Left ventricle myocardium inferior (tissue), 1 donor: Measurements from ENCODE around the gene ZBTB6. TPM values are rescaled to one million over a fixed set of nuclear protein-coding genes. Genes with fewer than 3 reads are reported as not detected.

Source experiments
- DNase-seq: peaks from one replicate; pipeline ENCODE4 v3.0.0-alpha.2; 2020
- H3K27ac ChIP-seq: fragments of 200-600 bp; replicated peaks from 2 replicates; pipeline ENCODE4 v1.8.0; 2021
- H3K27me3 ChIP-seq: fragments of 200-600 bp; 2 replicates; pipeline ENCODE4 v1.8.0; 2021; ENCODE audit warnings: low read depth
- H3K36me3 ChIP-seq: fragments of 200-600 bp; 2 replicates; pipeline ENCODE4 v1.8.0; 2021
- H3K4me1 ChIP-seq: fragments of 200-600 bp; 2 replicates; pipeline ENCODE4 v1.8.0; 2021
- H3K4me3 ChIP-seq: fragments of 200-600 bp; 2 replicates; pipeline ENCODE4 v1.8.0; 2021; ENCODE audit warnings: mild to moderate bottlenecking, moderate library complexity
- H3K9me3 ChIP-seq: fragments of 200-600 bp; replicated peaks from 2 replicates; pipeline ENCODE4 v1.8.0; 2021
- CTCF ChIP-seq: fragments of 200-600 bp; IDR thresholded peaks from 2 replicates; pipeline ENCODE4 v1.8.0; 2021; ENCODE audit warnings: antibody characterized with exemption, mild to moderate bottlenecking, borderline replicate concordance
- intact Hi-C: fragments of 100-400 bp; cut with micrococcal nuclease; formaldehyde crosslinking; loops from one replicate; pipeline ENCODE4 v1.11.0; 2022
- total RNA-seq: library from RNA; stranded (reverse); fragmentation: NEBNext Ultra II Directional; extraction: Animal tissue kit (Norgen Biotek cat#: 25700); gene quantifications from one replicate; pipeline ENCODE4 v1.2.1, GENCODE V29; 2021
- donor health status: DM: no; HTN: yes; CAD: no; lungs with severe emphysema.

The ZBTB6 gene
- total RNA-seq, 1 donor from 2014 or later: 6.0 TPM

GRCh38 chr9:122950263-122950662 is 37.1 kb upstream of the ZBTB6 start:
- DNase-seq: no peak
- Histone ChIP-seq H3K36me3 (no peaks in the 10 kb centered on the region), H3K4me3 (no peak overlapping the region), H3K4me1 (peaks cover 76% of the 10 kb centered on the region), H3K27ac (no peak overlapping the region), H3K9me3 (no peaks in the 10 kb centered on the region), H3K27me3 (no peaks in the 10 kb centered on the region)
- intact Hi-C loops: no loop called here
- TF ChIP-seq CTCF: no peak

DNA sequence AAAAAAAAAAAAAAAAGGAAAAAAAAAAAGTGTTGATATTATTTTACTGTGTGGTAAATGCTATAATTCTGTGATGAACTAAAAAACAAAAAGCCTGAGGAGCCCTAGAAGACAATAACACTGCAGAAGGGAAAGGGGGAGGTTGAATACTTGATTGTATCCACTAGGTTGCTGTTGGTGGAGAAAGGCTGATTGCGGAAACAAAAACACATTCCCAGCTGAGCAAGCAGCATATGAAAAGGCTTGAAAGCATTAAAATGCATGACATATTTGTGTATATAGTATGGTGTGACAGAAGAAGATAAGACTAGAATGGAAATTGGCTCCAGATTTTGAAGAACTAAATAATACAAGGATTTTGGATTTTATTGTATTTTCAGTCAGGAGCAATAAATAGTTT is 36.6 kb upstream of the ZBTB6 start:
- no peak overlapping the region for H3K27ac ChIP-seq
- no peak overlapping the region for H3K4me3 ChIP-seq
- H3K4me1 ChIP-seq: peaks cover 74% of the 10 kb centered on the region
- H3K27me3 ChIP-seq: no peaks in the 10 kb centered on the region
- no peaks in the 10 kb centered on the region for H3K36me3 ChIP-seq
- H3K9me3 ChIP-seq: no peaks in the 10 kb centered on the region
- DNase-seq: no peak
- intact Hi-C loops: no loop called here
- no peak for TF ChIP-seq CTCF

- H3K4me1 ChIP-seq: peaks cover 70% of the 10 kb centered on the region
- H3K27ac ChIP-seq: peak overlapping the region; percentile 53
- H3K27me3 ChIP-seq: no peaks in the 10 kb centered on the region
- no peak overlapping the region for H3K4me3 ChIP-seq
- no peak for TF ChIP-seq CTCF
- no peaks in the 10 kb centered on the region for H3K9me3 ChIP-seq
- intact Hi-C loops: no loop called here
- H3K36me3 ChIP-seq: no peaks in the 10 kb centered on the region
- DNase-seq: no peak
Observed at GRCh38 chr9:122948313-122948712, 35.2 kb upstream of the ZBTB6 start.

- Histone ChIP-seq H3K4me1 (peaks cover 86% of the 10 kb centered on the region), H3K36me3 (no peaks in the 10 kb centered on the region), H3K9me3 (no peaks in the 10 kb centered on the region), H3K4me3 (no peak overlapping the region), H3K27ac (peak overlapping the region; percentile 53), H3K27me3 (no peaks in the 10 kb centered on the region)
- intact Hi-C loops: no loop called here
- TF ChIP-seq CTCF: no peak
- no peak for DNase-seq
Observed at GRCh38 chr9:122946461-122947005, 33.4 kb upstream of the ZBTB6 start.

DNA sequence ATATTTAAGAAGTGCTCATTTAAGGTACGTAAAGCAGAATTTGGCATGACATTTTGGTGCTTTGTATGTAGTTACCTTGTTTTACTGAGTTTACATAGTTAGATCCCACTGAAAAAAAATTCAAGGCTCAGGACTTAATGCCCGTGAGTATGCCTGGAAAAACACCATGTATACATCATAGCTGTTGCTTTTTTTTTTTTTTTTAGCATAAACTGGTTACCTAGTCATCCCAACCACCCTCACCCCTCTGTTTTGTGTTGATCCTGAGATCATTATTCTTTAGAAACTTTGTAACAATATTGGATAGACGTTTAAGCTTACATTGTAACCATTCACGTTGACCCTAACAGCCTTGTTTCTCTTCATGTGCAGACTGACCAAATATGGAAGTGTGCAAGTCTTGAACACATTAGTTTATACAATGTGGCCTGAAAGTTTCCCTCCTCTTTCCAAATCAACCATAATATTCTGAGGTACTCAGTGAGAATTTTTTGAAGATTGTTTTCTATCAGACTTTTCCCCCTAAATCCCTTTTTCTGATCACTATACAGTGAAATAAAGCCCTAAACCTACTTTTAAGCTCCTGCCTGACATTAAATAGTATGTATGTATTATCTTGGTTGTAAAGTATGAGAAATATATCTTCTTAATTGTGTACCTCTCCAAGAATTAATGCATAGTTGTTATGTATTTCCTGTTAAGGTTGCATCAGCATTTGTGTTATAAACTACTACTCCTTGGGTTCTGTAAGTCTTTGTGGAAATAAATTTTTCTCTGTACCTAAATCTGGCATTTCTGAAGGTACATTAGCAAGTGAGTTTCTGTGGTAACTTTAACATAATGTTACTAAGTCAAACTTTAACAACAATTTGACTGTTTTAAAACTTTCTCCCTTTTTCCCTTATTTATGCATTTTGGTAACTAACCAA is 32.1 kb upstream of the ZBTB6 start:
- DNase-seq: no peak
- Histone ChIP-seq H3K4me1 (peaks cover 84% of the 10 kb centered on the region), H3K27me3 (no peaks in the 10 kb centered on the region), H3K36me3 (no peaks in the 10 kb centered on the region), H3K27ac (no peak overlapping the region), H3K4me3 (no peak overlapping the region), H3K9me3 (no peaks in the 10 kb centered on the region)
- no peak for TF ChIP-seq CTCF
- intact Hi-C loops: no loop called here
